ENCODE measurements around the gene CRBN.

DNA sequence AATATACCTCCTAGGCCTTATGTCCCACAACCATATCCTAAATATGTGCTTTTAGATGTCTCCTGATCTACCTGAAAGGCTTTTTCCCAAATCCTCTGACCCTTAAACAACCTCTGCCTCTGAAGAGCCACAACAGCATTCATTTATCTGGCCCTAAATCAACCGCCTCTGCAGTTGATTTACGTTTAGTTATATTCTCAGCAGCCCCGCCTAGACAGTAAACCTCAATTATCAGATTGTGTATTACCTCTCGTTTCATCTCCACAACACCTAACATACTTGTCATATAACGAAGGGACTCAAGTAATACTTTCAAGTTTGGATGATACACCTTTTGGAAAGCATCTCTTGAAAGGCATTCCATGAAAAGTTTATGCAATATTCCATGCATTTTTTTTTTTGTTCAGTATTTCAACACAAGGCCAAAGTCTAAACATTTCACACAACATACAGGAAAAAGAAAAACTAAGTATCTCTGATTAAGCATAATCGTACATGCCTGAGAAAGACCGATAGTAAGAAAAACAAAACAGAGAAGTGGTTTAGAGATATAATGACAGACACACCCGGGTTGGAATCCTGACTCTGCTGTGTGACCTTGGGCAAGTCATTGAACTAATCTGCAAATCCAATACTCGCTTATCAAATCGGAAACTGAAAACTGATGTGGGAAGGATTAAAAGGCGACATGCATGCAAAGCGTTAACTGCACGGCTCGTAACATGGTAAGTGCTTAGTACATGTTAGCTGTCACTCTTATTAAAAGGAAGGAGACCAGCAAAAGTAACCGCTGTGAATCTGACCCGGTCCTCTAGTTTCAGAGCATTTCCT lies 778 bp downstream of the CRBN start:
- no peak for TF ChIP-seq ZNF8 (CRISPR knock-in tag; IDR thresholded peaks at IDR 0.05)
- no peak for TF ChIP-seq TOX (CRISPR knock-in tag; IDR thresholded peaks at IDR 0.05; ENCODE audit: borderline replicate concordance)
- TF ChIP-seq, protein P1, sequence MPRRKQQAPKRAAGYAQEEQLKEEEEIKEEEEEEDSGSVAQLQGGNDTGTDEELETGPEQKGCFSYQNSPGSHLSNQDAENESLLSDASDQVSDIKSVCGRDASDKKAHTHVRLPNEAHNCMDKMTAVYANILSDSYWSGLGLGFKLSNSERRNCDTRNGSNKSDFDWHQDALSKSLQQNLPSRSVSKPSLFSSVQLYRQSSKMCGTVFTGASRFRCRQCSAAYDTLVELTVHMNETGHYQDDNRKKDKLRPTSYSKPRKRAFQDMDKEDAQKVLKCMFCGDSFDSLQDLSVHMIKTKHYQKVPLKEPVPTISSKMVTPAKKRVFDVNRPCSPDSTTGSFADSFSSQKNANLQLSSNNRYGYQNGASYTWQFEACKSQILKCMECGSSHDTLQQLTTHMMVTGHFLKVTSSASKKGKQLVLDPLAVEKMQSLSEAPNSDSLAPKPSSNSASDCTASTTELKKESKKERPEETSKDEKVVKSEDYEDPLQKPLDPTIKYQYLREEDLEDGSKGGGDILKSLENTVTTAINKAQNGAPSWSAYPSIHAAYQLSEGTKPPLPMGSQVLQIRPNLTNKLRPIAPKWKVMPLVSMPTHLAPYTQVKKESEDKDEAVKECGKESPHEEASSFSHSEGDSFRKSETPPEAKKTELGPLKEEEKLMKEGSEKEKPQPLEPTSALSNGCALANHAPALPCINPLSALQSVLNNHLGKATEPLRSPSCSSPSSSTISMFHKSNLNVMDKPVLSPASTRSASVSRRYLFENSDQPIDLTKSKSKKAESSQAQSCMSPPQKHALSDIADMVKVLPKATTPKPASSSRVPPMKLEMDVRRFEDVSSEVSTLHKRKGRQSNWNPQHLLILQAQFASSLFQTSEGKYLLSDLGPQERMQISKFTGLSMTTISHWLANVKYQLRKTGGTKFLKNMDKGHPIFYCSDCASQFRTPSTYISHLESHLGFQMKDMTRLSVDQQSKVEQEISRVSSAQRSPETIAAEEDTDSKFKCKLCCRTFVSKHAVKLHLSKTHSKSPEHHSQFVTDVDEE (CRISPR knock-in tag; IDR thresholded peaks at IDR 0.05) = no peak
- TF ChIP-seq ESRRG (CRISPR knock-in tag; IDR thresholded peaks at IDR 0.05) = no peak
- TF ChIP-seq, protein P2, sequence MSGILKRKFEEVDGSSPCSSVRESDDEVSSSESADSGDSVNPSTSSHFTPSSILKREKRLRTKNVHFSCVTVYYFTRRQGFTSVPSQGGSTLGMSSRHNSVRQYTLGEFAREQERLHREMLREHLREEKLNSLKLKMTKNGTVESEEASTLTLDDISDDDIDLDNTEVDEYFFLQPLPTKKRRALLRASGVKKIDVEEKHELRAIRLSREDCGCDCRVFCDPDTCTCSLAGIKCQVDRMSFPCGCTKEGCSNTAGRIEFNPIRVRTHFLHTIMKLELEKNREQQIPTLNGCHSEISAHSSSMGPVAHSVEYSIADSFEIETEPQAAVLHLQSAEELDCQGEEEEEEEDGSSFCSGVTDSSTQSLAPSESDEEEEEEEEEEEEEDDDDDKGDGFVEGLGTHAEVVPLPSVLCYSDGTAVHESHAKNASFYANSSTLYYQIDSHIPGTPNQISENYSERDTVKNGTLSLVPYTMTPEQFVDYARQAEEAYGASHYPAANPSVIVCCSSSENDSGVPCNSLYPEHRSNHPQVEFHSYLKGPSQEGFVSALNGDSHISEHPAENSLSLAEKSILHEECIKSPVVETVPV (CRISPR knock-in tag; IDR thresholded peaks at IDR 0.05) = no peak
- TF ChIP-seq SNAI2 (CRISPR knock-in tag; IDR thresholded peaks at IDR 0.05) = no peak
